GM12878 (cell line): Measurements from ENCODE around the gene IFNL3. TPM values are rescaled to one million over a fixed set of nuclear protein-coding genes. Genes with fewer than 3 reads are reported as not detected.

Experiments used
- ASH2L ChIP-seq: fragments of 300-600, 200-600 bp; sonication (generic); IDR thresholded peaks from 2 replicates; pipeline ENCODE4 v1.6.1; 2017; ENCODE audit warnings: low read depth, mild to moderate bottlenecking, borderline replicate concordance
- BMI1 ChIP-seq: fragments of 450-650 bp; IDR thresholded peaks from 2 replicates; pipeline ENCODE4 v1.6.1; 2016; ENCODE audit warnings: mild to moderate bottlenecking, moderate library complexity, borderline replicate concordance
- CREM ChIP-seq: IDR thresholded peaks from 2 replicates; pipeline ENCODE4 v1.6.1; 2014; ENCODE audit warnings: antibody characterized with exemption, low read depth
- HCFC1 ChIP-seq: fragments of 150-350 bp; IDR thresholded peaks from 2 replicates; pipeline ENCODE4 v1.6.1; 2014; ENCODE audit warnings: low read length
- MYC ChIP-seq: IDR thresholded peaks from 2 replicates; pipeline ENCODE4 v1.6.1; 2011; ENCODE audit warnings: mild to moderate bottlenecking, low read length, moderate library complexity, inconsistent platforms; ENCODE audit not compliant: insufficient read depth, insufficient replicate concordance, insufficient read length, severe bottlenecking
- NFYA ChIP-seq: IDR thresholded peaks from 2 replicates; pipeline ENCODE4 v1.6.1; 2011; ENCODE audit warnings: low read depth, mild to moderate bottlenecking, low read length, improper control_type of control experiment, borderline replicate concordance
- NFYB ChIP-seq: IDR thresholded peaks from 2 replicates; pipeline ENCODE4 v1.6.1; 2011; ENCODE audit warnings: low read depth, mild to moderate bottlenecking, low read length, improper control_type of control experiment, moderate library complexity; ENCODE audit not compliant: insufficient read depth
- NR2C1 ChIP-seq: fragments of 450-650 bp; IDR thresholded peaks from 2 replicates; pipeline ENCODE4 v1.6.1; 2017; ENCODE audit warnings: antibody characterized with exemption, mild to moderate bottlenecking, moderate library complexity
- SIN3A ChIP-seq: IDR thresholded peaks from 2 replicates; pipeline ENCODE4 v1.6.1; 2012; ENCODE audit warnings: low read depth, low read length, improper control_type of control experiment
- SMC3 ChIP-seq: IDR thresholded peaks from 2 replicates; pipeline ENCODE4 v1.6.1; 2011; ENCODE audit warnings: low read length, improper control_type of control experiment, borderline replicate concordance
- TAF1 ChIP-seq: IDR thresholded peaks from 2 replicates; pipeline ENCODE4 v1.6.1; 2011; ENCODE audit warnings: mild to moderate bottlenecking, low read depth, low read length, borderline replicate concordance
- ZNF207 ChIP-seq: fragments of 450-650 bp; IDR thresholded peaks from 2 replicates; pipeline ENCODE4 v1.6.1; 2014; ENCODE audit warnings: antibody characterized with exemption, mild to moderate bottlenecking, borderline replicate concordance
- polyA plus RNA-seq, 11 experiments: library from polyadenylated mRNA; depleted of rRNA in 4 of 11; unstranded in 6 of 11; stranded (reverse) in 5 of 11; fragments of >200 nt; fragmentation: Nextera tagmentation in 4 of 11; fragmentation: Illumina TruSeq in 1 of 11; extraction: Ambion mirVana in 4 of 11; extraction: Trizol in 1 of 11; gene quantifications; 1 replicate in 1 of 11; 2 replicates in 10 of 11; pipeline versions ENCODE4 v1.2.1 to v1.2.3, GENCODE V29; 2011 to 2016; ENCODE audit warnings: inconsistent platforms in 2 of 11, missing spikeins in 2 of 11, low read depth in 1 of 11
- total RNA-seq, 4 experiments: library from RNA; depleted of rRNA in 3 of 4; stranded (reverse); fragments of >200 nt in 3 of 4; fragmentation: Illumina TruSeq in 1 of 4; extraction: Trizol in 1 of 4; gene quantifications; 2 replicates each; pipeline versions ENCODE4 v1.2.1 to v1.2.3, GENCODE V29; 2013 to 2021
- TF ChIP-seq, protein P1 (sequence below): fragments of 450-650 bp; conservative IDR thresholded peaks from 2 replicates; pipeline ENCODE4 v1.6.1; 2017; ENCODE audit warnings: mild to moderate bottlenecking, moderate library complexity

Gene IFNL3
- total and polyA plus RNA-seq, 10 of the 15 experiments (the other 5 are each of a cell fraction or from before 2014, with no cell fraction given) = not detected

DNA sequence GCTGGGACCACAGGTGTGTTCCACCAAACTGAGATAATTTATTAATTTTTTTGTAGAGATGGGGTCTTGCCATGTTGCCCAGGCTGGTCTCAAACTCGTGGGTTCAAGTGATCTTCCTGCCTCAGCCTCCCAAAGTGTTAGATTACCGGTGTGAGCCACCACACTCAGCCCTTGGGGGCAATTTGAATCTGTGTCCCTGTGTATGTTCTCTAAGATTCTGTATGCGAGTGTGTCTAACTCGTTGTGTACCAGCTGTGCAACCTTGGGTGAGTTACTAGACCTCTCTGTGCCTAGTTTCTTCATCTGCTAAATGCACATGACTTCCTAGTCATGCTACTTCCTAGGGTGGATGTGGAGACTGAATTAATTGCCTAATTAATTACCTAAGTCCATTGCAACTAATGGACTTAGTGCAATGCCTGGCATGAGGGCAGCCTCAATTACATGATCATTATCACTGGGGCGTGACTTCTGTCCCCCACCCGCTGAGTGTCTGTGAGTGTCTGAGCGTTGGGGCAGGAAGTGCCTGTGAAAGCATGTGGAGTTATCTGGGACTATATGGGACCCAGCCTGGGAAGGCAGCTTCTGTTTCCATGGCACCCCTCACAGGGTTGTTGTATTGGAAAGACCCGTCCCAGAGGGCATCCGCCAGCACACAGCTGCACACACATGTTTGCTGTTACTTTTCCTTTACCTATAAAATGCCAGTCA lies 49.8 kb downstream of the IFNL3 start (continued):
- TF ChIP-seq NFYB (no peak), TAF1 (no peak), ZNF207 (no peak), ASH2L (no peak), NFYA (no peak), CREM (no peak), SMC3 (no peak), SIN3A (no peak), HCFC1 (no peak), NR2C1 (no peak), BMI1 (no peak), MYC (no peak)
- TF ChIP-seq, protein P1, sequence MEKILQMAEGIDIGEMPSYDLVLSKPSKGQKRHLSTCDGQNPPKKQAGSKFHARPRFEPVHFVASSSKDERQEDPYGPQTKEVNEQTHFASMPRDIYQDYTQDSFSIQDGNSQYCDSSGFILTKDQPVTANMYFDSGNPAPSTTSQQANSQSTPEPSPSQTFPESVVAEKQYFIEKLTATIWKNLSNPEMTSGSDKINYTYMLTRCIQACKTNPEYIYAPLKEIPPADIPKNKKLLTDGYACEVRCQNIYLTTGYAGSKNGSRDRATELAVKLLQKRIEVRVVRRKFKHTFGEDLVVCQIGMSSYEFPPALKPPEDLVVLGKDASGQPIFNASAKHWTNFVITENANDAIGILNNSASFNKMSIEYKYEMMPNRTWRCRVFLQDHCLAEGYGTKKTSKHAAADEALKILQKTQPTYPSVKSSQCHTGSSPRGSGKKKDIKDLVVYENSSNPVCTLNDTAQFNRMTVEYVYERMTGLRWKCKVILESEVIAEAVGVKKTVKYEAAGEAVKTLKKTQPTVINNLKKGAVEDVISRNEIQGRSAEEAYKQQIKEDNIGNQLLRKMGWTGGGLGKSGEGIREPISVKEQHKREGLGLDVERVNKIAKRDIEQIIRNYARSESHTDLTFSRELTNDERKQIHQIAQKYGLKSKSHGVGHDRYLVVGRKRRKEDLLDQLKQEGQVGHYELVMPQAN = no peak
